PFSK-1 (cell line): ENCODE data around the gene TRAPPC3L.

ENCODE experiments used
- FOXP2 ChIP-seq: optimal IDR thresholded peaks from 2 replicates; pipeline ENCODE3; 2011; ENCODE audit warnings: borderline replicate concordance, control low read depth, inconsistent platforms; ENCODE audit not compliant: insufficient read depth; ENCODE audit errors: extremely low read length, extremely low read depth
- POLR2AphosphoS5 ChIP-seq: IDR thresholded peaks from 2 replicates; pipeline ENCODE4 v1.6.1; 2012; ENCODE audit warnings: low read depth, mild to moderate bottlenecking, control low read depth, low read length, moderate library complexity
- SIN3A ChIP-seq: IDR thresholded peaks from 2 replicates; pipeline ENCODE4 v1.6.1; 2012; ENCODE audit warnings: mild to moderate bottlenecking, low read length, moderate library complexity, borderline replicate concordance; ENCODE audit not compliant: insufficient read depth

GRCh38 chr6:116472706-116473105 is 72.8 kb downstream of the TRAPPC3L start:
- TF ChIP-seq POLR2AphosphoS5 (no peak), FOXP2 (no peak), SIN3A (no peak)
